GOT3 (cell line): ENCODE results near the gene PAQR7.

ENCODE experiments used
- DNase-seq: peaks from one replicate; lab custom pipeline; 2025; ENCODE audit warnings: mixed read lengths; lab: John Stamatoyannopoulos, UW

The PAQR7 gene

DNA sequence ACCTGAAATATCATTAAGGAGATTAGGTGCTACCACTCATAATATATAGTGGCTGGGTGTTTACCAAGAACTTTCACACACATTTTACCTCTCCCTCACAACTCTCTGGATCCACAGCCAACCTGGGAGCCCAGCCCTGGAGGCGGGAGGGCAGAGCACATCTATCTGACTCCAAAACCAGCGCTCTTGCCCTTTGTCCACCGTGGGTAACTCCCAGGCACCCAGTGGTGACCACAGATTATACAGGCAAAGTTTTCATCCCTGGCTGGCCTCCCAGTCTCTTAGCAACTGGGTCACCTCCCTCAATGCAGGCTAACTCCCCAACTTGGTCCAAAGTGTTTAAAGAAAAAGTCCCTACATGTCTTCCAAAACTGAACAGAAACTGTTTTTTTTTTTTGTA lies 2.4 kb downstream of the PAQR7 start:
- no peak for DNase-seq

DNA sequence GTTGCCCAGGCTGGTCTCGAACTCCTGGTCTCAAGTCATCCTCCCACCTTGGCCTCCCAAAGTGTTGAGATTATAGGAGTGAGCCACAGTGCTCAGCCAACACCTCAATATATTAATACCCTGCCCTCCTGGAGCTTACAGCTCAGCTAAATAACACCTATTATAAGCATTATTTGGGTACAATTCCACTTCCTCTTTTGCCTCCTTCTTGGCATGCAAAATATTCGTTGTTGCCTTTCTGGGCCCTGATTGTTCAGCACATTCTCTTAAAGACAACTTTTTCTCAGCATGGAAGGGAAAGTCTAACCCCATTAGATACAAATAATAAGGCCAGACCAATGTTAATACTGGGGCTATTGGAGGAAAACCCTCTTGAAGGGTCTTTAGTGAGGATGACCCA lies 2.8 kb downstream of the PAQR7 start:
- DNase-seq, result no peak

DNA sequence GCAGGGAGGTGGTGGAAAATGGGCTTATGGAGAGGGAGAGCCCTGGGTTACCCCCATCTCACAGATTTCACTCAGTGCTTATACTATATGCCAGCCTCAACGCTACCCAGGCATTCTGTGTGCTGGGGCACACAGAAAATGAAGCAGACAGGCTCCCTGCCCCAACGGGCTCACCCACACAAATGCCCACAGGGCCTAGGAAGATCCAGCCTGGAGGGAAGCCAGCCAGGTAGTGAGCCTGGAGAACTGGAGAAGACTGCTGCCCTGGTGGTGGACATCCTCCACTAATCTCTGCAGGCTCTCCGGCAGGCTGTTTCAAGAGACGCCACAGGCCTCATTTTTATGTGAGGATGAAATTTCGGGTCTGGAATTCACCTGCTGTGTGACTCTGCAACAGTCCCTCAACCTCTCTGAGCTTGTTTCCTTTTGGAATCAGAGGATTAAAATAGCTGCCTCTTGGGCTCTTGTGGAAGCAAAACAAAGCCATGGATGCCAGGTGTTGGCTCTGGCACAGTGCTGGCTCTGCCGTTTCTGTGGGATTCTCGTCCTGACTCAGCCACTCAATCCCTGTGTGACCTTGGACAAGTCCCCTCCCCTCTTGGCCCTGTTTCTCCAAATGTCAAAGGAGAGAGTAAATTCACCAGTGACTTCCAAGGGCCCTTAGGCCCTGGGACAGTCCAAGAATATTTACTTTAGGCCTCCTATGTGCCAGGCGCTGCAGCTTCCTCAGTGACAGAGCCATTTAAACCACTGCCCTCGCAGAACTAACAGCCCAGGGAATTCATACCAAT lies 3.6 kb downstream of the PAQR7 start:
- DNase-seq, result no peak

DNA sequence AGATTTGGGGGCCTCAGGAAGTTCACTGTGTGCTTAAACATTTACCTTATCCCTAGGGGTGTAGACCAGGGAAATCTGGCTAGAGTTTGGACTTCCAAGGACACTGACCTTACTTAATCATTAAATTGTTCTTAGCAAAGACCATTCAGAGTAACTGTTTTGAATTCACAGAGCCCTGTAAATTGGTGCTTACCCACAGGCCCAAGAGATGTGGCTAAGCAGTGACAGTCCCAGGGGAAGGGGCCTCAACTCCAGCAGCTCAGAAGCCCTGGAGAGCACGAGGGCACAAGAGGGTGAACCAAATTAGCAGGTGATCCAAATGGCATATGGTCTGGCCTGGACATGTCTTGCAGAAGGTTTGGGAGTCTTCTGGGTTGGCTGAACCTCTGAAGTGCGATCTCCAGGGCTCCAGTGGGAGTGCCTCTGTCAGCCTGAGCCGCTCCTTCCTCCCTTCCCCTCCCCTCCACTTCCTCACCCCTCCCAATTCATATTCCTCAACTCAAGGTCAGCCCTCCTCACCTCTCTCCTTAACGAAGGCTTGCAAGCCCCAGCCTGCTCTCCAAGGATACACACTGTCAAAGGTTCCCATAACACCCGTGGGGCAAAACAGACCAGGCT lies 4.3 kb downstream of the PAQR7 start:
- DNase-seq, result no peak

DNA sequence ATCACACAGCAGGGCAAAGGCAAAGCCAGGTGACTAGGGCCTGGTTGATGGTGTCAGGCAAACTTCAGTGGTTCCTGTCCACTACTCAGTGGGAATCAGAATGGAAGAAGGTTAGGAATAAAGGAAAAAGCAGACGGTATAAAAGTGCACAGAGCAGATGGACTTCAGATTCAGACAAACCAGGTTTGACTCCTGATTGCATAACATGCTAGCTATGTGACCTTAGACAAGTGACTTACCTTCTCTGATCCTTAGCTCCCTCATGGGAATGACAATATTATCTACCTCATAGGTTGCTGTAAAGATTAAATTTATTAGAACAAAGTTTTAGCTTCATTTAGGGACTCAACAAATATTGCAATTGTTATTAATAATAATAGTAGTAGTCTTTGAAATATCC lies 4.9 kb downstream of the PAQR7 start:
- DNase-seq, result no peak

DNA sequence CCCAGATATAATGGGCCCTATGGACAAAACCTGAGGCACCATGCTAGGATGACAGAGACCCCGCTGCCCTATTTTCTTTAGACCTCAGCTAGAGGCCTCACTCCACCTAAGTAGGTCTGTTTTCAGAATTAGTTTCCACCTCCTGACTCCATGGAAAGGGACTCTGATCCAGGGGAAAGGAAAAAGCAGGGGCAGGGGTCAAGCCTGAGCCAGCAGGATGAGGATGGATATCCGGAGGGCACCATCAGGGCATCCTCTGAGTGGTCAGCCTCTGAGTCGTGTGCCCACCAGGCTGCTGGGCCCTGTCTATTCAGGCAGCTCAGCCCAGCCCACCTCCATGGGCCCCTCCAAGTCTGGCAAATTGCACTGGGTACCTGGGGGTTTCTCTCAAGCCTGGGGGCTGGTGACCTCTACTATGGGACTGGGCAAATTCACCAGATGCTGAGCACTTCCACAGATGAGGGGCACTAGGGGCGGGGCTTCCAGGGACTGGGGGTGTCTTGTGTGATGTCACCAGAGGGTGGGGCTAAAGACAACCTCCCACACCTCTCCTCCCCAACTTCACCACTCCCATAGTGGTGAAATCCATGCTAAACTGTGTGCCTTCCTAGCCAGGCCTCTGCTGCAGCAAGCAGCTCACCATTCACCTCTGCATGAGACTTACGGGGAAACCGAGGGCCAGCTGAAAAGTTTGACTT lies 5.5 kb downstream of the PAQR7 start:
- DNase-seq, result no peak

DNA sequence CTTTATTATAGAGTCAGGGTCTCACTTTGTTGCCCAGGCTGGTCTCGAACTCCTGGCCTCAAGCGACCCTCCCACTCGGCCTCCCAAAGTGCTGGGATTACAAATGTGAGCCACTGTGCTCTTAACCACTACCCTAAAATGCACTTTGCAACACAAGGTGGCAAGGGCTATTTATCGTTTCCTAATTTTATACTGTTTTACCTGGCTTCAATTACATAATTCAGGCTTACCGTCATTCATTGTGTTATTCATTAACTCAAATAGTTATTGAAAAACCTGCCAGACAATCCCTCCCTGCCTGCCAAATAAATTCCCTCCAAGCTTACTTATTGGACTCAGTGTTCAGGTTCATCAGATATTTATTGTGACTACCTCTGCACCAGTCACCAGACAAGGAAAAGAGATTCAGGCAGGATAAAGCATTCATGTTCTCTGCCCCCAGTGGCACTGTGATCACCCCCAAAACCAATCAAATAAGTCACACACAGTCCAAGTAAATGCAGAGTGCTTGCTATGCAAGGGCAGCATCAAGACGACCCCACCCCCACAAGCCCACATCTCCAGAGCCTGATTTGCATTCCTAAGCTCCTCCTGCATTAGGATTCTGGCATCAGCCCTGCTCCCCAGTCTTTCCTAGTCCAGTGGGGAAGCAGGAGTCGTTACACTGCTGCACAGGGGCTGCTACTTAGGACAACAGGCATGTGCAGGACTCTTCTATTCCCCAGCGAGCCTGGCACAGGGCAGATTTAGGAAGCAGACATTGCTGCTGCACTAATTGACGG lies 8.1 kb downstream of the PAQR7 start:
- no peak for DNase-seq

DNA sequence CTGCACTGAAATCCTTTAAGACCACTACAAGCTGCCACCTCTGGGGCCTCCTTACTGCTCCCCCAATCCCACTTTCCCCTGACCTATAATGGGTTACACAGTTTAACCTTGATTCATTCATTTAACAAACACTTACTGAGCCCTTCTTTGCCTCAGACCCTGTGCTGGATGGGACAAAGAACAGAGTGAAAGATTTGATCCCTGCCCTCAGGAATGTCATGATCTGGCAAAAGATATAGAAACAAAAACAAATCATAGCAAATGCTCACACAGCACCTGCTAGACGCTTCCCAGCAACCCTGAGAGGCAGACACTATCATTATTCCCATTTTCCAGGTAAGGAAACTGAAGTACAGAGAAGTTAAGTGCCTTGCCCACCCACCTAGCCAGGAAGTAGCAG lies 9.2 kb downstream of the PAQR7 start:
- DNase-seq, result no peak

DNA sequence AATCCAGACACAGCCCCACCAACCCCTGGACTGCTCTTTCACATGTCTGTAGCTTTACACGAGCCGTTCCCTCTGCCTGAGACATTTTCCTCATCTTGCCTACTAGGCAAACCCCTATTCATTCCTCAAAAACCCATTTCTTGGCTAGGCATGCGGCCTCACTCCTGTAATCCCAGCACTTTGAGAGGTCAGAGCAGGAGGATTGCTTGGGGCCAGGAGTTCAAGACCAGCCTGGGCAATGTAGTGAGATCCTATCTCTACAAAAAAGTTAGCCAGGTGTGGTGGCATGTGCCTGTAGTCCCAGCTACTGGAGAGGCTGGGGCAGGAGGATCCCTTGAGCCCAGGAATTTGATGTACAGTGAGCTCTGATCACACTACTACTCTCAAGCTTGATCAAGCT lies 11.1 kb downstream of the PAQR7 start:
- DNase-seq, result no peak

DNA sequence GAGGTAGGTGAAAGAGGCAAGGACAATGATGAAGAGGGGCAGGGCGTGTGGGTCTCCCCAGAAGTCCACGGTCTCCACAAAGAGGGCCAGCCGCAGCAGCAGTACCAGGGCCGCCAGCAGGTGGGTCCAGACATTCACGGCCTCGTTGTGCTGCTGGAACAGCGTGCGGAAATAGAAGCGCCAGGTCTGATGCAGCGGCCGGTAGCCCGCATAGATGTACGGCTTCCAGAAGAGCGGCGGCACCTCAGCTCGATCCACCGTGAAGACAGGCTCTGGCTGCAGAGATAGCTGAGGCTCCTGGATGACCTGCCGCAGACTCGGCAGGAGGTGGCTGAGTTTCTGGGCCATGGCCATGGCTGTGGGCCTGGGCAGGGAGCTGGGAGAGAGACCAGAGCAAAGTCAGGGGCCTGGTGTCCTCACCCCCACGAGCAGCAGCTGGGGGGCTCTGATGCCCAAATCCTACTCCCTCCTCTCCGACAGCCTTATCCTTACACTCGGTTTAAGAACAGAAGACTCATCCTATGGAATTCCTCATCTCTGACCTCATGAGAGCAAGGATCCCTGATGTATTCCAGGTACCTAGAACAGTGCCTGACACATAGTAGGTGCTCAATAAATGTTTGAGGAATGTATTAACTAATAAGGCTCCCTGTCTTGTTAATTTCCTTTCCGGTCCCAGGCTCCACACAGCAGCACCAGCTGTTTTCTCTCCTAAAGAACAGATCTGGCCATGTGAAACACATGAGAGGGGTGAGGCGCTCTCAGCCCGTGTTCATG lies 11.8 kb downstream of the PAQR7 start:
- no peak for DNase-seq

DNA sequence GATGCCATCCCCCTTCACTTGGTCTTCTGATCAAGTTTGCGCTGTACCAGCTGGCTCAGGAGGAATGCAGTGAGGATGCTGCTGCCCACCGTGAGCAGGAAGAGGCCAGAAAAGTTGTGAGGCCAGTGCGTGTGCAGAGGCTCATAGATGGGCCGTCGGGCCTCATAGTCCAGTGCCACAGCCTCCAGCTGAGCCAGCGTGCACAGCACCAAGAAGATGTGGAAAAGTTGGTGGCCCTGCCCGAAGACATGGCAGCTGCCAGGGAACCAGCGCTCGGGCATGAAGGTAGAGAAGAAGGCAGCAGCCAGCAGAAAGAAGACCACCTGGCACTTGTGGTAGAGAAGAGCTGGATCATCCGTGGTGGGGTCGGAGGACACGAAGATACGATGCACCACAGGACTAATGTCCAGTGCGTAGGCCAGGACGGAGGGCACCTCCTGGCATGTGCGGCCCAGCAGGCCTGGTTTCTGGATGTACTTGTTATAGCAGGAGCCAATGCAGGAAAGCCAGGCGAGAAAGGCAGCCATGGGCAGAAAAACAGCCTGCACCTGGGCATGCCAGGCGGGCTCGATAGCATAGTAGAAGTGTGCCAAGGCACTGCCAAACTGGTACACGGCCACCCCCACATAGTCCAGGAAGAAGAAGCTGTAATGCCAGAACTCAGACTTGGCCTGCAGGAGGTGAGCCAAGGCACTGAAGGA lies 12.6 kb downstream of the PAQR7 start:
- no peak for DNase-seq

DNA sequence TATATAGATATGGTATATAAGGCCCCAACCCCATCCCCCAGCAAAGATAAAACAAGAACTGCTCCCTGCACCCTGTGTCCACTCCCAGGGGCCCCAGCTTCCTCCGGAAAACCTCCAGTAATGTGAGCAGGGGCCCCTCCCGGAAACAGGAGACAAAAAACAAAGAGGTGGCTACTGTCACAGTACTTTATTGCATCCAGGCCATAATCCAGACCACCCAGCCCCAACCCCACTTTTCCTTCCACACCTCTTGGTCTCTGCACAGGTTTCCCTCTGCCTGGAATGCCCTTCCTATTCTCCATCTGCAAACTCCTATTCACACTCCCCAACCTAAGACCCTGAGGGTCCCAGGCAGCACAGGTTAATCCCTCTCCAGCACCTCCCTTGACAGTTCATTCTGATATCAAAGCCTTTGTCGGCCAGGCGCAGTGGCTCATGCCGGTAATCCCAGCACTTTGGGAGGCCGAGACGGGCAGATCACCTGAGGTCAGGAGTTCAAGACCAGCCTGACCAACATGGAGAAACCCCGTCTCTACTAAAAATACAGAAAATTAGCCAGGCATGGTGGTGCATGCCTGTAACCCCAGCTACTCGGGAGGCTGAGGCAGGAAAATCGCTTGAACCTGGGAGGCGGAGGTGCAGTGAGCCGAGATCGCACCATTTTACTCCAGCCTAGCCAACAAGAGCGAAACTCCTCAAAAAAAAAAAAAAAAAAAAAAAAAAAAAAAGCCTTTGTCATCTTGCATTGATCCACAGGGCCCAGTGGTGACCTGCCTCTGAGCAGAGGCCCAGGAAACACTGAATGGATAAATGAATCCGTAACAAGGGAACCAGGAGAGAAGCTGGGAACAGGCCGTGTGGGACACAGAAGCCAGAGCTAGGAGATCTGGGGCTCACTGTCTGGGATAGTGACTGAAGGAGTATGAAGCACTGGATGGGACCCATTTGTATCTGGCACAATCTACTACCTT lies 13.9 kb downstream of the PAQR7 start:
- DNase-seq, result no peak

DNA sequence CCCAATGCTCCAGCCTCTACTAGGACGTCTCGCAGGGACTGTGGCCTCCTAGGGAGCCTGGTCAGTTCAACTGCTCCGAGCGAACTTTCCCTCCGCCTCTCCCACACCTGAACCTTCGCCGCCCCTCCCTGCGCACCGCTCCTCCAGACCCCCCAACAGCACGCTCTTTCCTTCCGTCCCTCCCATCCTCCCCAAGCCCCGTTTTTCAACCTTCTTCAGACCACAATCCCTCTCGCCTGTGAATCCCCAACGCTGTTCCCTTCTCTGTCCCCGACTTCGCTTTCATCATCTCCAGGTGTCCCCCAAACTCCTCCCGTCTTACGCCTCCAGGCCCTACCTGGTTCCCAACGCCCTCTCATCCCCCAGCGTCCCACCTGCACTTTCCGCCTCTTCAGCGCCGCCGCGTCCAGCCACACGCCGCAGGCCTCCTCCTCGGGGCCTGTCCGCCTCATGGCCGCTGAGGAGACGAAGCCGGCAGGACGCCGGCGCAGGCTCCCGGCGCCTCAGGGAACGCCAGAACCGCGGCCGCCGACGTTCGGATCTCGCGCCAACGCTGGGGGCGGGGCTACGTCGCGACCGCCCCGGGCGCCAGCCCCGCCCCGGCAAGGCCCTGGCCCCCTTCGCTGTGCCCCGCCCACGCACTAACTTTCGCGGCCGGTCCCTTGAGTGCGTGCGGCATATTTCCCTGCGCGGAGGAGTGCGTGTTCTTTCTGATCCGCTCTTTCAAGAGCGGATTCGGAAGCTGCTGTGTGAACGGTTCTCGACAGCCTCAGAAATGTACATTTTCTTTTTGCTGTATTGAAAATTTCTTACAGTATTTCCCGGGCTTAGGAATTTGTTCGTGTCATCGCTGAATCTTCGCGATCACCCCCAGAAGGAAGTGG lies 16.4 kb downstream of the PAQR7 start, which contains the start of gene AUNIP:
TSS of gene AUNIP (minus strand) at position 552 of the 884 bp plus-strand sequence. CDS start at position 452, 100 bp downstream.
- peak; percentile 69 for DNase-seq

DNA sequence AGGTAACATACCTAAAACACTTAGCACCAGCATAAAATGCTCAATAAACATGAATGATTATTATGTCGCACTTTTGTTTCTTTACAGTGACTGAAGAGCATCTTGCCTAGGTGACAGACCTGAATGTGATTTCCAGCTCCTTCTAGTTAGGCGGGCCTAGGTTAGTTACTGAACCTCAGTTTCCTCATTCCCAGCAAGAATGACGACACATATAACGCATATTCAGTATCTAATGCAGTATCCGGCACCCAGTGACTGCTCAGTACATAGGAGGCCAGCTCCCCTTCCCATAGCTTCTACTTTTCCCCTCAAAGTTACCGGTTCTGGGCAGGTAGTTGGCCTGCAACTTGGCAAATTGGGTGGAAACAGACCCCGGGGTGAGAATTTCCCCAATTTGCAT lies 17.0 kb downstream of the PAQR7 start:
- no peak for DNase-seq

DNA sequence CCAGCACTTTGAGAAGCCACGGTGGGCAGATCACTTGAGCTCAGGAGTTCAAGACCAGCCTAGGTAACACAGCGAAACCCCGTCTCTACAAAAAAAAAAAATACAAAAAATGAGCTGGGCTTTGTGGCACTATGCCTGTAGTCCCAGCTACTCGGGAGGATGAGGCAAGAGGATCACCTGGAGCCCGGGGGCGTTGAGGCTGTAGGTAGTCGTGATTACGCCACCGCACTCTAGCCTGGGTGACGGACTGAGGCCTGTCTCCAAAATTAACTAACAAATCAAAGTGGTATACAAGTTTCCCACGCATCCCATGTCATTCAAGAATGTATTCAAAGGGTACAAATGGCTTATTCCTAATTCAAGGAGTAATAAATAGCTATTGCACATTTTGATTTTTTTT lies 18.7 kb downstream of the PAQR7 start:
- no peak for DNase-seq

DNA sequence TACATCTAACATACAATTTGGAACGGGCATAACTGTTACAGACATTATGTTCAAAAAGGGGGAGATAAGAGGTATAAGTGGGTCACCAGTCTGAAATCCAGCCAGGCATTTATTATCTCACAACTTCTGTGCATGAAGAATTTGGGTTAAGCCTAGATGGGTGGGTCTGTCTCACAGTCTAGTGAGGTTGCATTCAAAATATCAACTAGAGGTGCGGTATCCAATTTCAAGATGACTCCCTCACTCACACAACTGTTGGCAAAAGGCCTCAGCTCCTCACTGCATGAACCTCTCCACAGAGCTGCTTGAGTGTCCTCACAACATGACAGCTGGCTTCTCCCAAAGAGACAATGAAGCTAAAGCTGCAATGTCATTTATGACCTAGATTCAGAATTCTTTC lies 21.0 kb downstream of the PAQR7 start:
- no peak for DNase-seq

DNA sequence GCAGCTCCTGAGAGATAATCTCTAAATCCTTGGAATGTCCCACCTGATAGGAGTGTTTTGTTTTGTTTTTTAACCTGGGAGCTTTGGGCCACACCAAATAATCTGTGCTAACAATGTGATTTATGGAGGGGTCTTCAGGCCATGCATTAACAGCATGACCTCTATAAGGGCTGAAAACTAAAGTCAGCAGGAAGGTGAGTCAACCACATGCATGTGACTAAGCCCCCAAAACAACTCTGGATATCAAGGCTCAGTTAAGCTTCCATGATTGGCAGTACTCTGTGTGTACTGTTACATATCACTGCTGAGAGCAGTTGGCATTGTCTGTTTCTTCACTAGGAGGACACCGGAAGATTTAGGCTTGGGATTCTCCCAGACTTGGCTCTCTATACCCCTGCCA lies 27.0 kb downstream of the PAQR7 start:
- DNase-seq, result no peak

DNA sequence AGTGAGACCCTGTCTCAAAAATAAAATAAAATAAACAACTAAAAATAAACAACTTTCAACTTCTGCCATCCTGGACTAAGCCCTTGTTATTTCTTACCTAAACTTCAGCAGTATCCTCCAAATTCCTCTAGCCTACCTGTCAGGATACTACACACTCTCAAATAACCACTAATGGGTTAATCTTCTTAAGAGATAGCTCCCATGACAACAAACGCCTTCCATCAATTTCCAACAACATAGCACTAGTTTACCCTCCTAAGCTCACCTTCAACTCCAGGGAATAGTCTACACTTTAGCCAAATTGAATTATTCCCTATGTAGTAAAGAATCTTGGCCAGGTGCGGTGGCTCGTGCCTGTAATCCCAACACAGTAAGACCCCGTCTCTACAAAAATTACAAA lies 27.6 kb downstream of the PAQR7 start:
- DNase-seq, result no peak

DNA sequence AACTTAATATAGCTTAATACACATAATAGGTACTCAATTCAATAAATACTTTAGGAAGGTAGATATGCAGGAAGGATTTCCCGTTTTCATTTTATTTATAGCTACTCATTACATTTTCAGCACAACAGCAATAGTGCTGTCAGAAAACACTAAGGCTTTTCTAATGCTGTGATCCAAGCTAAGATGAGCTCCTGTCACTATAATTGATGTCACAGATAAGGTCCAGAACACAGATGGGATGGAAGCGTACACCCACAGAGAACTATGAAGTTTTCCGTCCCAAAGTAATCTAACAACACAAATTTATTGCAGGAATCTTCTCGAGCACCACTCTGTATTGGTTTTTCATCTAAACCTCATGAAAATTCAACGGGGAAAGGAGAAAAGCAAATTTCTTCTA lies 29.8 kb downstream of the PAQR7 start:
- no peak for DNase-seq
